ENCODE measurements around the gene BMPR1A. TPM values are rescaled to one million over a fixed set of nuclear protein-coding genes. Genes with fewer than 3 reads are reported as not detected.

BMPR1A gene
- total and polyA plus RNA-seq, 7 experiments from 2014 or later = 2.1 to 11.3 (median 5.6) TPM

DNA sequence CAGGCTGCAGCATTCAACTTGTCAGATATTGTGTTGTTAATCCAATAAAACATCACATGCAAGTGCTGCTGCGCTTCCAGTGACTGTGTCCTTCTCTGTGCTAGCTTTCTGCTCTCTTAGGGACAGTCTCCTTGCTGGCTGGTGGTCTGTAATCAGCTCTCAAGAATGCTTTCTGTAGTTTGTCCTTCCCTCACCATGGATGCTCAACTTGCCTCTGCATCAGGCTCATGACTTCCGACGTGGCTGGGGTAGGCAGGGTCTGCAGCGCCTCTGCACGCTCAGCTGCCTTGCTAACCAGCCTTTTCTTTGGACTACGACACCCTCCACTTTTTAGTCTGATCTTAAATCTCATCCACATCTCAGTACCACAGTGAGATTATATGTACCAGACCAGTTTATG is 142.7 kb downstream of the BMPR1A start:
- Mint-ChIP-seq H3K4me1 (peaks cover 0 to 4% (median 0%) of the 10 kb centered on the region in 7 donors), H3K27ac (peak overlapping the region in 1 of 9 donors; percentile 34), H3K36me3 (peaks cover 0 to 5% (median 1%) of the 10 kb centered on the region in 5 donors), H3K27me3 (peaks cover 0 to 8% (median 0%) of the 10 kb centered on the region in 5 donors), H3K9me3 (peaks cover 0 to 2% (median 0%) of the 10 kb centered on the region in 11 donors), H3K4me3 (no peak overlapping the region)
- intact Hi-C loops (cut with micrococcal nuclease) = loop anchor here (1.0 to 5.0 kb wide), 5 partner anchors 142 to 500 kb away; partner anchors contain the start of gene BMPR1A (in 1 of the 2)
- CTCF ChIA-PET = interaction anchor here (0.9 to 3.3 kb wide), 2 partner anchors 204 to 728 kb away, joined by 4 to 15 read pairs; no protein-coding TSS in a partner anchor
- no peak for DNase-seq
- POLR2A ChIA-PET = no interaction called here
- no peaks in the 10 kb centered on the region for H3K4me1 ChIP-seq (ENCODE audit: control insufficient read depth in 2 of 2, insufficient read depth in 2 of 2, low read length in 2 of 2)
- H3K4me3 ChIP-seq (ENCODE audit: low read length) = no peak overlapping the region
- ATAC-seq = no peak
- H3K36me3 ChIP-seq (ENCODE audit: control insufficient read depth in 2 of 3, insufficient read depth in 3 of 3, low read length in 3 of 3) = no peaks in the 10 kb centered on the region
- no peaks in the 10 kb centered on the region for H3K27me3 ChIP-seq (ENCODE audit: control insufficient read depth in 2 of 2, insufficient read depth in 2 of 2, low read length in 2 of 2)
- H3K9me3 ChIP-seq (ENCODE audit: control insufficient read depth in 2 of 3, low read length in 3 of 3) = no peaks in the 10 kb centered on the region
- no peak overlapping the region for H3K27ac ChIP-seq (ENCODE audit: low read depth, low read length)

DNA sequence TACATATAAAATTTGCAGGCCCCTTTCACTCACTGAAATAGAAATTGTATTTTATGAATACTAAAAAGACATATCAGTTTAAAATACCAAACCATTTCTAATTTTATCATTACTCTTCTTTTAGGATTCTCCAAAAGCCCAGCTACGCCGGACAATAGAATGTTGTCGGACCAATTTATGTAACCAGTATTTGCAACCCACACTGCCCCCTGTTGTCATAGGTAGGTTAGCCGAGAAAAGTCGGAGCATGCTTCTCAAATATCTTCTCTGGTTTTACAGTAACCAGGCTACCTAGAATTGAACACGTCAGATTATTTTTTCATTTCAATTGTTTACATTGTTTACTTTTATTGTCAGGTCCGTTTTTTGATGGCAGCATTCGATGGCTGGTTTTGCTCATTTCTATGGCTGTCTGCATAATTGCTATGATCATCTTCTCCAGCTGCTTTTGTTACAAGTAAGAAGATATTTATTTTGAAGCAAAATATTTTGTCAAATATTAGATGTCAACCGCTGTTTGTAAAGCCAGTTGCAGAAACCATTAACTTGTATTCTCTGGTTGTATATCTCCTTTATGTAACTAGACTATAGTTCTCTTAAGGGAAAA is 143.4 kb downstream of the BMPR1A start:
- intact Hi-C loops (cut with micrococcal nuclease) = loop anchor here (1.0 to 5.0 kb wide), 5 partner anchors 142 to 501 kb away; partner anchors contain the start of gene BMPR1A (in 1 of the 2)
- Histone ChIP-seq H3K36me3 (ENCODE audit: control insufficient read depth in 2 of 3, insufficient read depth in 3 of 3, low read length in 3 of 3) (no peaks in the 10 kb centered on the region), H3K9me3 (ENCODE audit: control insufficient read depth in 2 of 3, low read length in 3 of 3) (no peaks in the 10 kb centered on the region), H3K27me3 (ENCODE audit: control insufficient read depth in 2 of 2, insufficient read depth in 2 of 2, low read length in 2 of 2) (no peaks in the 10 kb centered on the region), H3K27ac (ENCODE audit: low read depth, low read length) (no peak overlapping the region), H3K4me1 (ENCODE audit: control insufficient read depth in 2 of 2, insufficient read depth in 2 of 2, low read length in 2 of 2) (no peaks in the 10 kb centered on the region), H3K4me3 (ENCODE audit: low read length) (no peak overlapping the region)
- H3K27me3 Mint-ChIP-seq = peaks cover 0 to 8% (median 0%) of the 10 kb centered on the region in 5 donors
- peak; percentile 46 for ATAC-seq
- peaks cover 0 to 2% (median 0%) of the 10 kb centered on the region in 11 donors for H3K9me3 Mint-ChIP-seq
- no peak overlapping the region for H3K4me3 Mint-ChIP-seq
- CTCF ChIA-PET = interaction anchor here (0.6 to 3.3 kb wide), 4 partner anchors 30 to 211 kb away, joined by 3 to 15 read pairs (median 4); no protein-coding TSS in a partner anchor
- H3K27ac Mint-ChIP-seq = no peak overlapping the region
- DNase-seq = peak in 6 of 9 donors; percentile 10 to 32 (median 26)
- H3K4me1 Mint-ChIP-seq = peaks cover 0 to 4% (median 0%) of the 10 kb centered on the region in 7 donors
- POLR2A ChIA-PET = no interaction called here
- H3K36me3 Mint-ChIP-seq = peaks cover 0 to 9% (median 1%) of the 10 kb centered on the region in 5 donors

DNA sequence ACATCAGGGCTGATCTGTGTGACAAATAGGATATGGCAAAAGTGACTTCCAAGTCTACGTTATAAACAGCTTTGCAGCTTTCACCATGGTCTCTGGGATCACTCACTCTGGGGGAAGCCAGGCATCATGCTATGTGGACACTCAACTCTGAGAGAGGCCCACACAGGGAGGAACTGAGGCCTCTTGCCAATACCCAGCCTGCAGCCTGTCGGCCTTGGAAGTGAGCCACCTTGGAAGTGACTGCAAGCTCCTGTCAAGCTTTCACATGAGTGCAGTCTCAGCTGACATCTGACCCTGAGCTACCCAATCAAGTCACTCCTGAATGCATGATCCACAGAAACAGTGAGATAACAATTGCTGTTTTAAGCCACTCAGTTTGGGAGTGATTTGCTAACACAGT is 144.5 kb downstream of the BMPR1A start:
- intact Hi-C loops (cut with micrococcal nuclease) = no loop called here
- no peaks in the 10 kb centered on the region for H3K9me3 ChIP-seq (ENCODE audit: control insufficient read depth in 2 of 3, low read length in 3 of 3)
- CTCF ChIA-PET = interaction anchor here (1.0 to 3.3 kb wide), 3 partner anchors 206 to 501 kb away, joined by 4 to 15 read pairs (median 4); no protein-coding TSS in a partner anchor

DNA sequence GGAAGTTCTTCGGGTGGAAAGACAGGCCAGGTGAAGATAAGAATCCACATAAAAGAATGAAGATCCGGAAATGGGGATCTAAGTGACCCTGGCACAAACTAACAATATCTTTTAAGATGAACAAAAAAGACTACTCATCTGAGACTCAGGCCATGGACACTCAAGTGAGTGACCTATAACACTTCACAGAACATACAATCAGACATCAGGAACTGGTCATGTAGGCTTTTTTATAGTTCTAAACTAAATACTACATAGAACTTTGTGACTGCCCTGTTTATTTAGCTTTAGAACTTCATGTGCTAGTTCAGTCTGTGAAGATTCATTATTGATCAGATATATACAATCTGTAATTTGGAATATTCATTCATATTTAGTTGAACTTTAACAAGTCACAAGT is 148.2 kb downstream of the BMPR1A start:
- Histone ChIP-seq H3K9me3 (ENCODE audit: control insufficient read depth in 2 of 3, low read length in 3 of 3) (no peaks in the 10 kb centered on the region), H3K36me3 (ENCODE audit: control insufficient read depth in 2 of 3, insufficient read depth in 3 of 3, low read length in 3 of 3) (no peaks in the 10 kb centered on the region), H3K27ac (ENCODE audit: low read depth, low read length) (no peak overlapping the region), H3K27me3 (ENCODE audit: control insufficient read depth in 2 of 2, insufficient read depth in 2 of 2, low read length in 2 of 2) (no peaks in the 10 kb centered on the region), H3K4me3 (ENCODE audit: low read length) (no peak overlapping the region), H3K4me1 (ENCODE audit: control insufficient read depth in 2 of 2, insufficient read depth in 2 of 2, low read length in 2 of 2) (no peaks in the 10 kb centered on the region)
- H3K36me3 Mint-ChIP-seq = peaks cover 11 to 32% (median 18%) of the 10 kb centered on the region in 5 donors
- peaks cover 0 to under 1% (median 0%) of the 10 kb centered on the region in 5 donors for H3K27me3 Mint-ChIP-seq
- ATAC-seq (no peak), DNase-seq (no peak)
- intact Hi-C loops (cut with micrococcal nuclease) = no loop called here
- ChIA-PET POLR2A (no interaction called here), CTCF (no interaction called here)
- H3K4me1 Mint-ChIP-seq = peaks cover 0 to 3% (median 0%) of the 10 kb centered on the region in 7 donors
- H3K9me3 Mint-ChIP-seq = peaks cover 0 to 11% (median 6%) of the 10 kb centered on the region in 11 donors
- H3K27ac Mint-ChIP-seq = no peak overlapping the region
- no peak overlapping the region for H3K4me3 Mint-ChIP-seq

More for the DNA sequence above, 144.5 kb downstream of the BMPR1A start:
- Mint-ChIP-seq H3K27ac (no peak overlapping the region), H3K4me1 (peaks cover 0 to 4% (median 0%) of the 10 kb centered on the region in 7 donors), H3K36me3 (peaks cover 1 to 15% (median 8%) of the 10 kb centered on the region in 5 donors), H3K27me3 (peaks cover 0 to 8% (median 0%) of the 10 kb centered on the region in 5 donors), H3K4me3 (no peak overlapping the region), H3K9me3 (peaks cover 0 to 2% (median 0%) of the 10 kb centered on the region in 11 donors)
- DNase-seq (no peak), ATAC-seq (no peak)
- POLR2A ChIA-PET = no interaction called here
- Histone ChIP-seq H3K4me1 (ENCODE audit: control insufficient read depth in 2 of 2, insufficient read depth in 2 of 2, low read length in 2 of 2) (no peaks in the 10 kb centered on the region), H3K27ac (ENCODE audit: low read depth, low read length) (no peak overlapping the region), H3K4me3 (ENCODE audit: low read length) (no peak overlapping the region), H3K27me3 (ENCODE audit: control insufficient read depth in 2 of 2, insufficient read depth in 2 of 2, low read length in 2 of 2) (no peaks in the 10 kb centered on the region), H3K36me3 (ENCODE audit: control insufficient read depth in 2 of 3, insufficient read depth in 3 of 3, low read length in 3 of 3) (no peaks in the 10 kb centered on the region)

DNA sequence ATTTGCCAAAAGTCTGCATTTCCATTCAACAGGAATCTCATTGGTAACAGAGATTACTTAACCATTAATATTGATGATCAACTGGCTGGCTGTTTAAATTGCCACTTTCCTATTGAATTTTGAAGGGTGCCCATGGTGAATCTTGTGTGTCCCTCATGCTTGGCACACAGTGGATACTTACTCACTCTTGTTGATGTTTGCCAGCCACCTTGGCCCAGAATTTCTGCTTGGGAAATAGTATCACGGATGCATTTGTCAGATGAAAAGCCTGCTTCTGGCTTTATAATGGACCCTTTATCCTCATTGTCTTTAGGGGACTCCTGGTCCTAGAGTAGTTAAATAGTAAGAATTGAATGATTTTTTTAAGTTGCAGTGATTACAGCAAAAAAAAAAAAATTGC is 149.0 kb downstream of the BMPR1A start:
- ATAC-seq (no peak), DNase-seq (no peak)
- Mint-ChIP-seq H3K4me3 (no peak overlapping the region), H3K9me3 (peaks cover 0 to 11% (median 6%) of the 10 kb centered on the region in 11 donors), H3K27me3 (no peaks in the 10 kb centered on the region), H3K4me1 (peaks cover 0 to 2% (median 0%) of the 10 kb centered on the region in 7 donors), H3K36me3 (peaks cover 11 to 32% (median 18%) of the 10 kb centered on the region in 5 donors), H3K27ac (no peak overlapping the region)
- no peaks in the 10 kb centered on the region for H3K36me3 ChIP-seq (ENCODE audit: control insufficient read depth in 2 of 3, insufficient read depth in 3 of 3, low read length in 3 of 3)
- CTCF ChIA-PET = interaction anchor here (0.6 kb wide), 1 partner anchor 206 kb away, joined by 3 read pairs; no protein-coding TSS in a partner anchor
- H3K4me3 ChIP-seq (ENCODE audit: low read length) = no peak overlapping the region
- intact Hi-C loops (cut with micrococcal nuclease) = no loop called here
- no peaks in the 10 kb centered on the region for H3K4me1 ChIP-seq (ENCODE audit: control insufficient read depth in 2 of 2, insufficient read depth in 2 of 2, low read length in 2 of 2)
- no peaks in the 10 kb centered on the region for H3K9me3 ChIP-seq (ENCODE audit: control insufficient read depth in 2 of 3, low read length in 3 of 3)
- no peak overlapping the region for H3K27ac ChIP-seq (ENCODE audit: low read depth, low read length)
- POLR2A ChIA-PET = no interaction called here
- H3K27me3 ChIP-seq (ENCODE audit: control insufficient read depth in 2 of 2, insufficient read depth in 2 of 2, low read length in 2 of 2) = no peaks in the 10 kb centered on the region

DNA sequence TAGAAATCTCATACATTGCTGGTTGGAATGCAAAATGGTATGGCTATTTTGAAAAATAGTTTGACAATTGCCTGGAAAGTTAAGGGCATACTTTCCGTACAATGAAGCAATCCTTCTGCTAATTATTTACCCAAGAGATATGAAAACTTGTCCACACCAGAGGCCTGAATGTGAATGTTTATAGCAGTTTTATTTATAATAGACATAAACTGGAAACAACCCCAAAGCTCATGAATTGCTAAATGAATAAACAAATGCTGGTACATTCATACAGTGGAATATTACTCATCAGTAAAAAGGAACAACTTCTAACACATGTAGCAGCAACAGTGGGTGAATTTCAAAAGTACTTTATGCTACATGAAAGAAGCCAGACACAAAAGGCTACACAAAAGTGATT is 158.3 kb downstream of the BMPR1A start:
- ATAC-seq (no peak), DNase-seq (no peak)
- H3K4me1 Mint-ChIP-seq = no peaks in the 10 kb centered on the region
- H3K4me1 ChIP-seq (ENCODE audit: control insufficient read depth in 2 of 2, insufficient read depth in 2 of 2, low read length in 2 of 2) = no peaks in the 10 kb centered on the region
- H3K27me3 Mint-ChIP-seq = no peaks in the 10 kb centered on the region
- H3K27ac ChIP-seq (ENCODE audit: low read depth, low read length) = no peak overlapping the region
- no peak overlapping the region for H3K27ac Mint-ChIP-seq
- intact Hi-C loops (cut with micrococcal nuclease) = no loop called here
- POLR2A ChIA-PET = interaction anchor here (0.8 kb wide), 1 partner anchor 495 kb away, joined by 3 read pairs; no protein-coding TSS in a partner anchor
- no peaks in the 10 kb centered on the region for H3K36me3 ChIP-seq (ENCODE audit: control insufficient read depth in 2 of 3, insufficient read depth in 3 of 3, low read length in 3 of 3)
- H3K9me3 Mint-ChIP-seq = no peaks in the 10 kb centered on the region
- CTCF ChIA-PET = no interaction called here
- H3K27me3 ChIP-seq (ENCODE audit: control insufficient read depth in 2 of 2, insufficient read depth in 2 of 2, low read length in 2 of 2) = no peaks in the 10 kb centered on the region
- no peak overlapping the region for H3K4me3 ChIP-seq (ENCODE audit: low read length)
- H3K36me3 Mint-ChIP-seq = peaks cover 0 to 14% (median 9%) of the 10 kb centered on the region in 5 donors
- H3K9me3 ChIP-seq (ENCODE audit: control insufficient read depth in 2 of 3, low read length in 3 of 3) = no peaks in the 10 kb centered on the region
- H3K4me3 Mint-ChIP-seq = no peak overlapping the region
